AG04449 (cell line): ENCODE measurements around the gene CHST7.

Source experiments
- CTCF ChIA-PET: fragments of 350-600 bp; formaldehyde crosslinking; extraction: SDS; loops from one replicate; lab custom pipeline; 2021; ENCODE audit warnings: antibody characterized with exemption; lab: Yijun Ruan, JAX
- POLR2A ChIA-PET: fragments of 400-600, 350-600 bp; formaldehyde crosslinking; extraction: SDS; loops from one replicate; lab custom pipeline; 2020; ENCODE audit warnings: antibody characterized with exemption, inconsistent platforms; lab: Yijun Ruan, JAX
- DNase-seq: peaks from one replicate; pipeline ENCODE4 v3.0.0-alpha.2; 2010; ENCODE audit warnings: low read depth, low spot score
- H3K4me3 ChIP-seq: 2 replicates; pipeline ENCODE4 v1.5.1; 2011; ENCODE audit warnings: low read depth, mild to moderate bottlenecking, control low read depth, low read length
- TF ChIP-seq, protein P1 (sequence below): IDR thresholded peaks from one replicate; pipeline ENCODE4 v1.5.1; 2011; ENCODE audit warnings: mild to moderate bottlenecking, moderate library complexity, low read length, control low read depth, inconsistent platforms; ENCODE audit not compliant: insufficient read depth; ENCODE audit errors: missing control alignments

The CHST7 gene

DNA sequence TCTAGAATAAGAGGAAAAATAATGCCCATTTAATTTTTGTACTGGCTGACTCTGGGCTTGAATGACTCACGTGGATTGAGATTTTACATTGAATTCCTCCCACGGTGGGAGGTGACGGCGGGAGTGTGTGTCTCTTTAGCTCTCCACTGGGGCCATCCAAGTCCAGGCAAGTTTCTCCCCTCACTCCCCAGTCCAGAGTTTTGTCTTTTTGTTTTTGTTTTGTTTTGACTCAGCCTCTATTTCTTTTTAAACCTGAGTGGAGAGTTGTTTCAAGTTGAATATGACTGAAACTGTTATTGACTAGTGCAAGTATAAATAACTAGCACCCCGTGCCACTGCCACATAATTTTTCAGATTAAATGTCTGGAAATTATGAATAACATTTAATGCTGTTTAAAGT, 13.6 kb downstream of the CHST7 start:
- DNase-seq = no peak
- TF ChIP-seq, protein P1, sequence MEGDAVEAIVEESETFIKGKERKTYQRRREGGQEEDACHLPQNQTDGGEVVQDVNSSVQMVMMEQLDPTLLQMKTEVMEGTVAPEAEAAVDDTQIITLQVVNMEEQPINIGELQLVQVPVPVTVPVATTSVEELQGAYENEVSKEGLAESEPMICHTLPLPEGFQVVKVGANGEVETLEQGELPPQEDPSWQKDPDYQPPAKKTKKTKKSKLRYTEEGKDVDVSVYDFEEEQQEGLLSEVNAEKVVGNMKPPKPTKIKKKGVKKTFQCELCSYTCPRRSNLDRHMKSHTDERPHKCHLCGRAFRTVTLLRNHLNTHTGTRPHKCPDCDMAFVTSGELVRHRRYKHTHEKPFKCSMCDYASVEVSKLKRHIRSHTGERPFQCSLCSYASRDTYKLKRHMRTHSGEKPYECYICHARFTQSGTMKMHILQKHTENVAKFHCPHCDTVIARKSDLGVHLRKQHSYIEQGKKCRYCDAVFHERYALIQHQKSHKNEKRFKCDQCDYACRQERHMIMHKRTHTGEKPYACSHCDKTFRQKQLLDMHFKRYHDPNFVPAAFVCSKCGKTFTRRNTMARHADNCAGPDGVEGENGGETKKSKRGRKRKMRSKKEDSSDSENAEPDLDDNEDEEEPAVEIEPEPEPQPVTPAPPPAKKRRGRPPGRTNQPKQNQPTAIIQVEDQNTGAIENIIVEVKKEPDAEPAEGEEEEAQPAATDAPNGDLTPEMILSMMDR = no peak
- CTCF ChIA-PET = interaction anchor here (1.0 to 1.4 kb wide), 3 partner anchors 15 to 32 kb away, joined by 3 to 5 read pairs (median 3); no protein-coding TSS in a partner anchor
- POLR2A ChIA-PET = no interaction called here
- no peak overlapping the region for H3K4me3 ChIP-seq

DNA sequence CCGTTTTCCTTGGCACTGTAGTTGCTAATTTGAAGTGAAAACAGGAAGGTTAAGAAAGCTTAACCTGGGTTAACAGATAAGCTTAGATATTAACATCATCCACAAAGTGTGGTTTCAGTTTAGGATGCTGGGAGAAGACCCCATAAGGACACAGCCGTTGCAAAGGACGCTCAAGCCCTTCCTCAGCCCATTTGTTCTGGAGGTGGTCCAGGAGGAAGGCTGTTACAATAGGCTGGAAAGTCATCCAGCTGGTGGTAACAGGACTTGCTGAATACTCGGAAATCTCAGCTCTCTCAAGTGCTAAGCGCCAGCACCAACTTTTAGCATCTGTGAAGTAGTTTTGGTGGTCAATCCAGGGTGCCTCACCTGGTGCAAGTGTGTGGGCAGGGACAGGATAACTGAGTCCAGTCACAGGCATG, 14.2 kb downstream of the CHST7 start:
- H3K4me3 ChIP-seq = no peak overlapping the region
- ChIA-PET POLR2A (no interaction called here), CTCF (interaction anchor here (0.9 to 1.4 kb wide), 3 partner anchors 15 to 99 kb away, joined by 3 to 5 read pairs (median 3); no protein-coding TSS in a partner anchor)
- TF ChIP-seq, protein P1 = no peak
- no peak for DNase-seq

DNA sequence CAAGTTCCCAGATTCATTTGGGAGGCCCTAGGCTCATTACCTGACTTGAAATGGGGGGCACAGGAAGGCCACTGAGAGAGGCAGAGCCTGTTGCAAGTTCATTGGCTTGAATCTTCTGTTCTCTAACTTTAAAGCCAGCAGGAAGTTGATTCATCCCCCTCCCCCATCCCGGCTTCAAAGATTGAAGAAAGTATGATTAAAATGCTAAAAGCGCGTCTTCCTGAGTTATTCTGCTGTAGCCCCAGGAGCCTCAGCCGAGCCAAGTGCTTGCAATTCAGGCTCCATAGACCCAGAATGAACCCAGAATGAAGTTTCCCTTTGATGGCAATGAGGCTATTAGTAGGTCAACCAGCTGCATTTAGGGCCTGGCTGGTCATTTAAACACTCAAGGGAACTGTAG, 14.7 kb downstream of the CHST7 start:
- H3K4me3 ChIP-seq = no peak overlapping the region
- TF ChIP-seq, protein P1 = no peak
- ChIA-PET CTCF (interaction anchor here (0.9 to 1.4 kb wide), 3 partner anchors 16 to 98 kb away, joined by 3 to 5 read pairs (median 3); no protein-coding TSS in a partner anchor), POLR2A (interaction anchor here (0.6 kb wide), 1 partner anchor 529 kb away, joined by 3 read pairs; no protein-coding TSS in a partner anchor)
- no peak for DNase-seq

DNA sequence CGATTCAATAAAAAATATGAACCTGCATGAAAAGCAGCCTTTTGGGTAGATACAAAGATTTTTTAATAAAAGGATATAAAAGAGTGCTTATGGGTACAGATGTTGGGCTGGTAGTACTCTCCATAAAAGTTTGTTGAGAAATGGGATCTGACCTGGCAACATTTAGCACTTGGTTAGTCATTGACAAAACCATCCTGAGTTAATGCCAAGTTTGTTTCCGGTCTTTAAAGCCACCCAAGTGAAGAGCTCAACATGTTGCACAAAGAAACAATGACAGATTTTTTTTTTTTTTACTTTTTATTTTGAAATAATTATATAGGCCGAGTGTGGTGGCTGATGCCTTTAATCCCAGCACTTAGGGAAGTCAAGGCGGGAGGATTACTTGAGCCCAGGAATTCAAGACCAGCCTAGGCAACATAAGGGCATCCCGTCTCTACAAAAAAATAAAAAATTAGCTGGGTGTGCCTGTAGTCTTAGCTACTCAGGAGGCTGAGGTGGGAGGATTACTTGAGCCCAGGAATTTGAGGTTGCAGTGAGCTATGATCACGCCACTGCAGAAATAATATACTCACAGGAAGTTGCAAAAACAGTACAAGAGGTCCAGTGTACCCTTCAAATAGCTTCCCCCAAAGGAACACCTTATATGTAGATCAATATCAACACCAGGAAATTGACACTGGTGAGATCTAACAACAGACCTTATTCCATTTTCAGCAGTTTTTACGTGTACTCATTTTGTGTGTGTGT, 16.6 kb downstream of the CHST7 start:
- ChIA-PET CTCF (interaction anchor here (1.0 to 1.3 kb wide), 4 partner anchors 9 to 52 kb away, joined by 3 to 4 read pairs (median 3); no protein-coding TSS in a partner anchor), POLR2A (no interaction called here)

DNA sequence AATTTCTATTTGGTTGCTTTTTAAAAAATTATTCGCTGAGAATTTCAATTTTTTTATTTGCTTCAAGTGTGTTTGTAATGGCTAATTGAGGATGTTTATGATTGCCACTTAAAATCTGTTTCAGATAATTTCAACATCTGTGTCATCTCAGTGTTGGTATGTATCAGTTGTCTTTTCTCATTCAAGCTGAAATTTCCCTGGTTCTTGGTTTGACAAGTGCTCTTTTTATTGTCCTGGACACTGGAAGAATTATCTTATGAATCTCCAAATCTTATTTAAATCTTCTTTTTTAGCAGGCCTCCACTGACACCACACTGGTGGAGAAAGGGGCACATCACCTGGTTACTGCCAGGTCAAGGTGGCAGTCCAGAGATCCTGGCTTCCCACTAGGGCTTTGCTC, 21.5 kb downstream of the CHST7 start:
- no peak overlapping the region for H3K4me3 ChIP-seq
- CTCF ChIA-PET = no interaction called here
- DNase-seq = no peak
- POLR2A ChIA-PET = no interaction called here
- TF ChIP-seq, protein P1 = no peak

More for the DNA sequence above, 16.6 kb downstream of the CHST7 start:
- DNase-seq = no peak
- TF ChIP-seq, protein P1 = no peak
- no peak overlapping the region for H3K4me3 ChIP-seq

DNA sequence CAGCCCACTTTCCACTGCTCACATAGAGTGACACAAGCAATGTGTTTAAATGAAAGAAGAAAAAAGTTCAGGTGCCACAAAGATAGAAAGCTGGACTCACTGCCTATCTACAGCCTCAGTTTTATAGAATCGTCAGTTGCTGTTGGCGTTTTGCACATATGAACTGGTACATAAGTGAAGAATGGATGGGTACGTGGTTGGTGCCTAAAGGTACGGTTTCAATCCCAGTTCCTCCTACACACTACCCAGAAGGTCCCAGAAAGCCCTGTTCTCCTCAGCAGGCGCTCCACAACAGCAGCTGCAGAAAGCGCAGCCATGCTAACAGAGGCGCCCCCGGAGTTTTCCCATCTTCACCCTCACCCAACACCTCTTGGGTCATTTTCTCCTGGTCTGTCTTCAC, 23.6 kb downstream of the CHST7 start:
- DNase-seq = no peak
- POLR2A ChIA-PET = no interaction called here
- CTCF ChIA-PET = no interaction called here
- TF ChIP-seq, protein P1 = no peak
- H3K4me3 ChIP-seq = no peak overlapping the region
